GM12892 (cell line): ENCODE data around the gene PPP1R2C.

Experiments used
- POLR2A ChIP-seq: IDR thresholded peaks from 2 replicates; pipeline ENCODE4 v1.6.1; 2011; ENCODE audit warnings: low read depth, low read length, control low read depth
- POLR2AphosphoS5 ChIP-seq: IDR thresholded peaks from 2 replicates; pipeline ENCODE4 v1.6.1; 2011; ENCODE audit warnings: low read depth, low read length, control low read depth

DNA sequence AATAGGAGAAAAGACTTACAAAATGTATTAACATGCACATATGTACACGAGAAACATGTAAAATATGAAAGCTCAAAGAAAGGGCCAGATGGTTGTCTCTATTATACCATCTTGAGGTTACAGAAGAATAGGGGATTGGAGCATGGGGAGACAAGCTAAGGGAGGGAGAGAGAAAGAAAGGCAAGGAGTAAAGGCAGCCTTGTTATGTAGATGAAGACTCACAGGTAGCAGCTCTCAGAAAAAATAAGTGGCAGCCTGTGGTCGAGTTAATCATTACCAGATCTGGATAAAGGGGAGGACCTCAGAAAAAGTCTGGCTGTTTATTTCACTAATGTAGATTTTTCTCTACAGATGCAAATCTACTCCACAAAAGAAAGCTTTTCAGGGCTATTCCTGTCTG lies 26.6 kb upstream of the PPP1R2C start:
- TF ChIP-seq POLR2AphosphoS5 (no peak), POLR2A (no peak)
